Omental fat pad (tissue), 4 donors: Measurements from ENCODE around the gene ADCY10. TPM values are rescaled to one million over a fixed set of nuclear protein-coding genes. Genes with fewer than 3 reads are reported as not detected.

Experiments
- ATAC-seq: fragments of 150-250 bp; one replicate; pipeline ENCODE4 v1.9.1; 2016; ENCODE audit warnings: mild to moderate bottlenecking, moderate library complexity; ENCODE audit not compliant: low FRiP score
- DNase-seq: peaks from one replicate; pipeline ENCODE4 v3.0.0-alpha.2; 2019; ENCODE audit warnings: low spot score
- CTCF ChIP-seq, 3 donors: fragments of 450-650 bp; IDR thresholded peaks; one replicate each; pipeline ENCODE4 v1.5.1; 2016 to 2017; ENCODE audit warnings: antibody characterized with exemption in 3 of 3, mild to moderate bottlenecking in 3 of 3, moderate library complexity in 2 of 3
- total RNA-seq, 4 donors: library from RNA; depleted of rRNA; stranded (reverse); fragments of >200 nt; gene quantifications; one replicate each; pipeline ENCODE4 v1.1.0, GENCODE V29; 2016

Gene ADCY10
- total RNA-seq, 4 donors from 2014 or later: 0.32 to 1.0 (median 0.75) TPM; not detected in 1

GRCh38 chr1:167854184-167854583 is 59.8 kb downstream of the ADCY10 start:
- DNase-seq (no peak), ATAC-seq (no peak)
- TF ChIP-seq CTCF (IDR thresholded peaks at IDR 0.05): no peak

- no peak for TF ChIP-seq CTCF (IDR thresholded peaks at IDR 0.05)
- no peak for ATAC-seq
- no peak for DNase-seq
Measured at GRCh38 chr1:167849666-167850065, 64.3 kb downstream of the ADCY10 start.

- ATAC-seq (no peak), DNase-seq (no peak)
- no peak for TF ChIP-seq CTCF (IDR thresholded peaks at IDR 0.05)
Measured at GRCh38 chr1:167842872-167843271, 71.1 kb downstream of the ADCY10 start.

GRCh38 chr1:167841530-167841929 is 72.4 kb downstream of the ADCY10 start:
- DNase-seq (no peak), ATAC-seq (no peak)
- no peak for TF ChIP-seq CTCF (IDR thresholded peaks at IDR 0.05)

- no peak for TF ChIP-seq CTCF (IDR thresholded peaks at IDR 0.05)
- DNase-seq: no peak
- no peak for ATAC-seq
Measured at GRCh38 chr1:167839009-167839408, 74.9 kb downstream of the ADCY10 start.

GRCh38 chr1:167837326-167837725 is 76.6 kb downstream of the ADCY10 start:
- DNase-seq (no peak), ATAC-seq (no peak)

More at GRCh38 chr1:167837326-167837725, 76.6 kb downstream of the ADCY10 start:
- TF ChIP-seq CTCF (IDR thresholded peaks at IDR 0.05): no peak
